H1 (cell line): Measurements from ENCODE around the gene PPIL4. TPM values are rescaled to one million over a fixed set of nuclear protein-coding genes. Genes with fewer than 3 reads are reported as not detected.

Experiments
- CTCF ChIA-PET: fragments of 300-600 bp; sonication (Branson Sonifier 250); formaldehyde crosslinking; loops from one replicate; lab custom pipeline; 2021; ENCODE audit not compliant: partially characterized antibody; lab: Charles Lee
- POLR2A ChIA-PET: fragments of 300-600 bp; sonication (Branson Sonifier 250); formaldehyde crosslinking; loops from one replicate; lab custom pipeline; 2021; ENCODE audit warnings: inconsistent platforms; ENCODE audit not compliant: partially characterized antibody; lab: Charles Lee
- DNase-seq, 2 experiments: peaks; one replicate each; pipeline versions ENCODE4 v3.0.0 to v3.0.0-alpha.2; 2010 to 2022; ENCODE audit warnings: low spot score in 2 of 2, low read depth in 1 of 2, mixed read lengths in 1 of 2
- FAIRE-seq: peaks from 2 replicates; lab custom pipeline; 2011; peaks lifted over from hg19 to GRCh38; lab: Jason Lieb, UNC
- H2AFZ ChIP-seq: 2 replicates; pipeline ENCODE4 v1.8.1; 2012; ENCODE audit warnings: low read length, inconsistent platforms
- H2AK5ac ChIP-seq: 2 replicates; pipeline ENCODE4 v1.6.1; 2013; ENCODE audit warnings: low read depth, low read length
- H2BK120ac ChIP-seq: replicated peaks from 2 replicates; pipeline ENCODE3; 2013; ENCODE audit warnings: low read depth, low read length, inconsistent platforms
- H2BK12ac ChIP-seq: 2 replicates; pipeline ENCODE4 v1.6.1; 2013; ENCODE audit warnings: low read depth, low read length
- H2BK15ac ChIP-seq: 2 replicates; pipeline ENCODE4 v1.6.1; 2013; ENCODE audit warnings: low read length
- H2BK20ac ChIP-seq: 2 replicates; pipeline ENCODE4 v1.6.1; 2013; ENCODE audit warnings: low read length
- H2BK5ac ChIP-seq: 2 replicates; pipeline ENCODE4 v1.6.1; 2013; ENCODE audit warnings: low read depth, low read length
- H3K14ac ChIP-seq: 2 replicates; pipeline ENCODE4 v1.6.1; 2013; ENCODE audit warnings: inconsistent platforms; ENCODE audit not compliant: insufficient read length
- H3K18ac ChIP-seq: 2 replicates; pipeline ENCODE4 v1.6.1; 2013; ENCODE audit warnings: low read length; ENCODE audit errors: extremely low read depth
- H3K23ac ChIP-seq: 2 replicates; pipeline ENCODE4 v1.6.1; 2013; ENCODE audit warnings: inconsistent platforms; ENCODE audit not compliant: insufficient read length
- H3K23me2 ChIP-seq: 2 replicates; pipeline ENCODE4 v1.6.1; 2013; ENCODE audit warnings: low read depth, low read length
- H3K27ac ChIP-seq: 2 replicates; pipeline ENCODE4 v1.6.1; 2011; ENCODE audit warnings: low read depth, low read length, inconsistent platforms
- H3K27me3 ChIP-seq, 4 experiments: replicated peaks in 1 of 4; 1 replicate in 1 of 4; 2 replicates in 3 of 4; pipeline versions ENCODE4 v1.6.1 to v1.8.1; 2011 to 2013; ENCODE audit warnings: low read length in 3 of 4, mild to moderate bottlenecking in 3 of 4, inconsistent platforms in 2 of 4, mixed read lengths in 2 of 4, moderate library complexity in 1 of 4; ENCODE audit not compliant: control insufficient read depth in 3 of 4, insufficient read depth in 3 of 4; ENCODE audit errors: extremely low read depth in 1 of 4
- H3K36me3 ChIP-seq, 4 experiments: 2 replicates each; pipeline versions ENCODE4 v1.6.1 to v1.8.1; 2011 to 2013; ENCODE audit warnings: mild to moderate bottlenecking in 4 of 4, low read length in 3 of 4, moderate library complexity in 2 of 4, control low read depth in 1 of 4, inconsistent platforms in 1 of 4; ENCODE audit not compliant: insufficient read depth in 4 of 4, control insufficient read depth in 2 of 4
- H3K4ac ChIP-seq: replicated peaks from 2 replicates; pipeline ENCODE3; 2013; ENCODE audit warnings: low read length, low read depth, mixed read lengths, inconsistent platforms; ENCODE audit not compliant: insufficient read length
- H3K4me1 ChIP-seq, 4 experiments: replicated peaks in 1 of 4; 1 replicate in 1 of 4; 2 replicates in 3 of 4; pipeline versions ENCODE4 v1.6.1 to v1.8.1; 2011 to 2013; ENCODE audit warnings: low read length in 3 of 4, inconsistent platforms in 2 of 4, mixed read lengths in 1 of 4; ENCODE audit not compliant: insufficient read depth in 4 of 4, control insufficient read depth in 3 of 4
- H3K4me2 ChIP-seq, 2 experiments: 2 replicates each; pipeline versions ENCODE4 v1.6.1 to v1.8.1; 2011 to 2013; ENCODE audit warnings: low read depth in 2 of 2, low read length in 2 of 2, control low read depth in 1 of 2, inconsistent platforms in 1 of 2, mild to moderate bottlenecking in 1 of 2; ENCODE audit not compliant: insufficient read depth in 1 of 2
- H3K4me3 ChIP-seq, 4 experiments: fragments of 200-600, 300-600 bp in 1 of 4; sonication (generic), shearing (Covaris generic), sonication (Bioruptor Twin) in 1 of 4; 2 replicates each; pipeline versions ENCODE4 v1.5.1 to v1.8.1; 2011 to 2016; ENCODE audit warnings: low read length in 4 of 4, low read depth in 3 of 4, control low read depth in 2 of 4, inconsistent platforms in 2 of 4, mild to moderate bottlenecking in 2 of 4, mixed read lengths in 1 of 4, moderate library complexity in 1 of 4; ENCODE audit not compliant: insufficient read depth in 2 of 4; ENCODE audit errors: extremely low read depth in 1 of 4
- H3K56ac ChIP-seq: replicated peaks from 2 replicates; pipeline ENCODE3; 2013; ENCODE audit warnings: low read depth, mild to moderate bottlenecking, mixed read lengths, low read length, inconsistent platforms; ENCODE audit not compliant: insufficient read length
- H3K79me1 ChIP-seq: 2 replicates; pipeline ENCODE4 v1.6.1; 2013; ENCODE audit warnings: low read depth, low read length, control low read depth
- H3K79me2 ChIP-seq, 2 experiments: 2 replicates each; pipeline versions ENCODE4 v1.6.1 to v1.8.1; 2012 to 2013; ENCODE audit warnings: low read length in 2 of 2, mild to moderate bottlenecking in 2 of 2, inconsistent platforms in 1 of 2; ENCODE audit not compliant: insufficient read depth in 2 of 2, control insufficient read depth in 1 of 2
- H3K9ac ChIP-seq, 4 experiments: replicated peaks in 1 of 4; 1 replicate in 1 of 4; 2 replicates in 3 of 4; pipeline versions ENCODE4 v1.6.1 to v1.8.1; 2011 to 2013; ENCODE audit warnings: low read depth in 3 of 4, low read length in 3 of 4, control low read depth in 2 of 4, mild to moderate bottlenecking in 2 of 4, moderate library complexity in 2 of 4, inconsistent platforms in 1 of 4; ENCODE audit errors: extremely low read depth in 1 of 4
- H3K9me3 ChIP-seq, 2 experiments: 2 replicates each; pipeline versions ENCODE4 v1.6.1 to v1.8.1; 2012 to 2013; ENCODE audit warnings: mild to moderate bottlenecking in 2 of 2, moderate library complexity in 2 of 2, control low read depth in 1 of 2, inconsistent platforms in 1 of 2, low read depth in 1 of 2, low read length in 1 of 2, mixed read lengths in 1 of 2; ENCODE audit not compliant: insufficient read depth in 2 of 2
- H4K20me1 ChIP-seq, 2 experiments: replicated peaks in 1 of 2; 2 replicates each; pipeline versions ENCODE3 to v1.8.1; 2011 to 2013; ENCODE audit warnings: inconsistent platforms in 2 of 2, low read length in 2 of 2, mild to moderate bottlenecking in 1 of 2; ENCODE audit not compliant: insufficient read depth in 2 of 2, control insufficient read depth in 1 of 2
- H4K5ac ChIP-seq: 2 replicates; pipeline ENCODE4 v1.6.1; 2013; ENCODE audit warnings: low read length, low read depth, mixed read lengths, inconsistent platforms; ENCODE audit not compliant: insufficient read length
- H4K8ac ChIP-seq: 2 replicates; pipeline ENCODE4 v1.8.0; 2013; ENCODE audit warnings: mild to moderate bottlenecking, moderate library complexity, low read length, inconsistent platforms; ENCODE audit not compliant: insufficient read depth; ENCODE audit errors: extremely low read depth
- H4K91ac ChIP-seq: replicated peaks from 2 replicates; pipeline ENCODE3; 2013; ENCODE audit warnings: low read length, mixed read lengths, inconsistent platforms; ENCODE audit not compliant: insufficient read length
- SIN3A ChIP-seq, 2 experiments: IDR thresholded peaks in 1 of 2; conservative IDR thresholded peaks in 1 of 2; 2 replicates each; pipeline ENCODE4 v1.6.1; 2011 to 2012; ENCODE audit warnings: low read length in 2 of 2, improper control_type of control experiment in 1 of 2, low read depth in 1 of 2, mild to moderate bottlenecking in 1 of 2
- WGBS, 2 experiments: shearing (Covaris generic) in 1 of 2; methylation state at CpG; one replicate each; pipeline versions ENCODE4 v1.1.6 to v1.1.7; 2013 to 2015; ENCODE audit warnings: low lambda C conversion rate in 2 of 2, mixed read lengths in 2 of 2, inconsistent platforms in 1 of 2, low coverage in 1 of 2, missing lambda C conversion rate in 1 of 2; ENCODE audit not compliant: insufficient replicate concordance in 2 of 2, insufficient coverage in 1 of 2, insufficient read length in 1 of 2; ENCODE audit errors: extremely low coverage in 1 of 2, missing lambda C conversion rate in 1 of 2; 5-methylcytosine and 5-hydroxymethylcytosine counted together
- polyA plus RNA-seq, 7 experiments: library from polyadenylated mRNA; depleted of rRNA in 3 of 7; stranded (reverse) in 5 of 7; unstranded in 2 of 7; fragments of >200 nt in 5 of 7; fragments of 200-250 nt in 2 of 7; gene quantifications; 1 replicate in 5 of 7; 2 replicates in 1 of 7; 4 replicates in 1 of 7; pipeline versions ENCODE4 v1.2.1 to v1.2.3, GENCODE V29; 2011 to 2013; ENCODE audit warnings: missing spikeins in 2 of 7, mixed read lengths in 2 of 7
- total RNA-seq: library from RNA; stranded (reverse); fragmentation: NEBNext Ultra II Directional; extraction: Animal tissue kit (Norgen Biotek cat#: 25700); gene quantifications from 2 replicates; pipeline ENCODE4 v1.2.1, GENCODE V29; 2021

Gene PPIL4
- total and polyA plus RNA-seq, 2 of the 8 experiments (the other 6 are each of a cell fraction or from before 2014, with no cell fraction given), result 2.0 to 33.2 TPM

- peaks cover 2% of the 10 kb centered on the region; the same call in 1 of the 2 replicates for H3K23me2 ChIP-seq
- no peak overlapping the region for H3K14ac ChIP-seq
- ChIA-PET POLR2A (interaction anchor here (1.1 to 2.8 kb wide), 2 partner anchors 17 to 22 kb away, joined by 3 to 25 read pairs; partner anchors contain the start of gene PPIL4), CTCF (interaction anchor here (0.7 to 1.3 kb wide), 3 partner anchors 25 to 234 kb away, joined by 3 to 5 read pairs (median 4); no protein-coding TSS in a partner anchor)
- peak overlapping the region in 1 of 4 experiments; percentile 11; a peak in 1 of 7 replicates for H3K9ac ChIP-seq
- H2BK120ac ChIP-seq, result no peak overlapping the region
- H2BK15ac ChIP-seq, result no peak overlapping the region
- 0 out of 8 replicates have a peak overlapping the region, but pooled peaks of 1 of the 4 experiments have one; percentile 100 for H3K4me3 ChIP-seq
- H3K9me3 ChIP-seq, result no peaks in the 10 kb centered on the region
- peaks cover 6 to 51% of the 10 kb centered on the region in 2 experiments for H3K79me2 ChIP-seq
- H4K20me1 ChIP-seq, result peaks cover 0 to 8% of the 10 kb centered on the region in 2 experiments
- H3K56ac ChIP-seq, result no peak overlapping the region
- H3K27ac ChIP-seq, result no peak overlapping the region
- H2AFZ ChIP-seq, result no peak overlapping the region
- H3K4me2 ChIP-seq, result no peak overlapping the region; a peak in 1 of 4 replicates
- H3K79me1 ChIP-seq, result no peaks in the 10 kb centered on the region
- H3K36me3 ChIP-seq, result 0 out of 8 replicates have a peak, but pooled peaks cover 0 to 4% (median 0%) of the 10 kb centered on the region in 4 experiments
- H3K18ac ChIP-seq, result no peak overlapping the region
- no peak overlapping the region for H4K8ac ChIP-seq
- no peak overlapping the region for H4K91ac ChIP-seq
- no peak overlapping the region for H3K23ac ChIP-seq
- no peak overlapping the region for H3K4ac ChIP-seq
- no peaks in the 10 kb centered on the region; a peak in 1 of 7 replicates for H3K4me1 ChIP-seq
- no peak overlapping the region for H4K5ac ChIP-seq
- no peaks in the 10 kb centered on the region for H3K27me3 ChIP-seq
- H2BK5ac ChIP-seq, result no peak overlapping the region
- 90% methylated on average over 7 of the region's 7 CpGs; no CpG with 5 or more reads in 1 of the 2 experiments for WGBS, 2 experiments
- H2AK5ac ChIP-seq, result no peak overlapping the region
- no peak for TF ChIP-seq SIN3A (conservative IDR thresholded peaks at IDR 0.05 in 1 of 2, IDR thresholded peaks at IDR 0.05 in 1 of 2; ENCODE audit: low read depth in 1 of 2, low read length in 2 of 2)
- FAIRE-seq (no peak), DNase-seq (no peak)
- H2BK20ac ChIP-seq, result no peak overlapping the region
- no peak overlapping the region for H2BK12ac ChIP-seq
Observed at GRCh38 chr6:149567945-149568585, 22.2 kb upstream of the PPIL4 start.
